MM.1S (cell line): Measurements from ENCODE around the gene EAF2.

Experiments used
- EZH2 ChIP-seq: fragments of 300-600 bp; sonication (generic); optimal IDR thresholded peaks from 2 replicates; pipeline ENCODE3; 2017; ENCODE audit warnings: low read depth, mild to moderate bottlenecking, antibody characterized with exemption, low read length, mixed read lengths
- TF ChIP-seq, protein P1 (sequence below): fragments of 300-600 bp; sonication (generic); IDR thresholded peaks from 2 replicates; pipeline ENCODE4 v1.5.1; 2016; ENCODE audit warnings: antibody characterized with exemption, low read length, mixed read lengths

DNA sequence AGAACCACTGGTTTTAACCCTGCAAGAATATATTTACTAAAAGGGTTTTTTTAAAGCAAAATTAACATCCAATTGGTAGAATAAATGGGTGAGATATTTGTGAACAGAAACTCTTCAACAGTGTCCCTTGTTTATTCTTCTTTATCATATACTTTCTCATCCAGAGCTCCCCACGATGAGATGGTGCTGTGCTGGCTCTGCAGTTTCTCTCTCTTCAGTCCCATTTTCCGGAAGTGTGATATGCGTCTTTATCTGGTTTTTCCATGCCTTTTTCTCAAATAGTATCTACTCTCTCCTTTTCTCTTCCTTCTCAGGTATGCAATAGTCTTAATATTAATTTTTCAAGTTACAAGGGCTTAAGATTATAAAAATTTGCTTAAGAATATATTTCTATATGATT is 1.5 kb downstream of the EAF2 start:
- TF ChIP-seq EZH2: no peak
- TF ChIP-seq, protein P1, sequence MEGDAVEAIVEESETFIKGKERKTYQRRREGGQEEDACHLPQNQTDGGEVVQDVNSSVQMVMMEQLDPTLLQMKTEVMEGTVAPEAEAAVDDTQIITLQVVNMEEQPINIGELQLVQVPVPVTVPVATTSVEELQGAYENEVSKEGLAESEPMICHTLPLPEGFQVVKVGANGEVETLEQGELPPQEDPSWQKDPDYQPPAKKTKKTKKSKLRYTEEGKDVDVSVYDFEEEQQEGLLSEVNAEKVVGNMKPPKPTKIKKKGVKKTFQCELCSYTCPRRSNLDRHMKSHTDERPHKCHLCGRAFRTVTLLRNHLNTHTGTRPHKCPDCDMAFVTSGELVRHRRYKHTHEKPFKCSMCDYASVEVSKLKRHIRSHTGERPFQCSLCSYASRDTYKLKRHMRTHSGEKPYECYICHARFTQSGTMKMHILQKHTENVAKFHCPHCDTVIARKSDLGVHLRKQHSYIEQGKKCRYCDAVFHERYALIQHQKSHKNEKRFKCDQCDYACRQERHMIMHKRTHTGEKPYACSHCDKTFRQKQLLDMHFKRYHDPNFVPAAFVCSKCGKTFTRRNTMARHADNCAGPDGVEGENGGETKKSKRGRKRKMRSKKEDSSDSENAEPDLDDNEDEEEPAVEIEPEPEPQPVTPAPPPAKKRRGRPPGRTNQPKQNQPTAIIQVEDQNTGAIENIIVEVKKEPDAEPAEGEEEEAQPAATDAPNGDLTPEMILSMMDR: no peak
